Measurements from ENCODE around the gene EHMT1. TPM values are rescaled to one million over a fixed set of nuclear protein-coding genes. Genes with fewer than 3 reads are reported as not detected.

EHMT1 gene
- total and polyA plus RNA-seq, 2 of the 13 experiments (the other 11 are each of a cell fraction or from before 2014, with no cell fraction given), result 23.0 to 27.1 TPM

GRCh38 chr9:137876269-137876668 is 257.5 kb downstream of the EHMT1 start:
- Histone ChIP-seq H3K79me2 (ENCODE audit: insufficient read depth, low read length) (no peaks in the 10 kb centered on the region), H3K4me3 (replicated peaks in 1 of 3; ENCODE audit: insufficient read depth in 1 of 3, low read depth in 2 of 3, low read length in 3 of 3) (no peak overlapping the region), H2AFZ (ENCODE audit: low read length) (no peak overlapping the region), H3K36me3 (replicated peaks in 1 of 2; ENCODE audit: control insufficient read depth in 1 of 2, insufficient read depth in 2 of 2, low read length in 2 of 2) (no peaks in the 10 kb centered on the region), H3K9me3 (ENCODE audit: low read length) (no peaks in the 10 kb centered on the region), H3K9ac (ENCODE audit: insufficient read depth, low read depth, low read length) (no peak overlapping the region), H3K4me2 (ENCODE audit: low read depth, low read length) (no peak overlapping the region), H4K20me1 (ENCODE audit: insufficient read depth, low read length) (peaks cover 2% of the 10 kb centered on the region; the same call in 1 of the 2 replicates), H3K4me1 (ENCODE audit: insufficient read depth, low read length) (no peaks in the 10 kb centered on the region), H3K27ac (ENCODE audit: extremely low read length, insufficient read depth, low read length) (no peak overlapping the region), H3K27me3 (ENCODE audit: control insufficient read depth in 1 of 2, insufficient read depth in 2 of 2, low read length in 2 of 2) (peaks cover 2 to 11% of the 10 kb centered on the region in 2 experiments; a peak in 3 of 5 replicates)
- no peak for TF ChIP-seq NFYC (CRISPR knock-in tag; IDR thresholded peaks at IDR 0.05)
- no peak for TF ChIP-seq BRD4 (CRISPR knock-in tag; IDR thresholded peaks at IDR 0.05)
- TF ChIP-seq ZNF768 (CRISPR knock-in tag; IDR thresholded peaks at IDR 0.05), result no peak
- TF ChIP-seq PLSCR1 (CRISPR knock-in tag; IDR thresholded peaks at IDR 0.05; ENCODE audit: borderline replicate concordance), result no peak
- no peak for TF ChIP-seq SNRNP70 (IDR thresholded peaks at IDR 0.05; ENCODE audit: low read depth, low read length)
- TF ChIP-seq, protein P1, sequence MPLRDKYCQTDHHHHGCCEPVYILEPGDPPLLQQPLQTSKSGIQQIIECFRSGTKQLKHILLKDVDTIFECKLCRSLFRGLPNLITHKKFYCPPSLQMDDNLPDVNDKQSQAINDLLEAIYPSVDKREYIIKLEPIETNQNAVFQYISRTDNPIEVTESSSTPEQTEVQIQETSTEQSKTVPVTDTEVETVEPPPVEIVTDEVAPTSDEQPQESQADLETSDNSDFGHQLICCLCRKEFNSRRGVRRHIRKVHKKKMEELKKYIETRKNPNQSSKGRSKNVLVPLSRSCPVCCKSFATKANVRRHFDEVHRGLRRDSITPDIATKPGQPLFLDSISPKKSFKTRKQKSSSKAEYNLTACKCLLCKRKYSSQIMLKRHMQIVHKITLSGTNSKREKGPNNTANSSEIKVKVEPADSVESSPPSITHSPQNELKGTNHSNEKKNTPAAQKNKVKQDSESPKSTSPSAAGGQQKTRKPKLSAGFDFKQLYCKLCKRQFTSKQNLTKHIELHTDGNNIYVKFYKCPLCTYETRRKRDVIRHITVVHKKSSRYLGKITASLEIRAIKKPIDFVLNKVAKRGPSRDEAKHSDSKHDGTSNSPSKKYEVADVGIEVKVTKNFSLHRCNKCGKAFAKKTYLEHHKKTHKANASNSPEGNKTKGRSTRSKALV (CRISPR knock-in tag; IDR thresholded peaks at IDR 0.05), result no peak
- TF ChIP-seq ZBTB39 (CRISPR knock-in tag; IDR thresholded peaks at IDR 0.05), result no peak
- DNase-seq (ENCODE audit: low spot score), result no peak
- intact Hi-C loops (cut with micrococcal nuclease; ENCODE audit: unreplicated experiment) (no loop called here), in situ Hi-C loops (cut with HindIII; ENCODE audit: extremely low pct_ligation_motif_present, low pct_unique_long_range_greater_than_20kb) (no loop called here)
- ChIA-PET POLR2A (no interaction called here), CTCF (ENCODE audit: low intra/inter-chr PET ratio, low total read pairs) (no interaction called here)
- no peak for FAIRE-seq
- ATAC-seq, result no peak
- WGBS (ENCODE audit: low lambda C conversion rate), result 44% methylated on average over 8 of the region's 8 CpGs
- BruUV-seq (replicated peaks), result no TSS peak

Data from HepG2 (cell line).